ENCODE measurements around the gene VSTM2L.

Gene VSTM2L

DNA sequence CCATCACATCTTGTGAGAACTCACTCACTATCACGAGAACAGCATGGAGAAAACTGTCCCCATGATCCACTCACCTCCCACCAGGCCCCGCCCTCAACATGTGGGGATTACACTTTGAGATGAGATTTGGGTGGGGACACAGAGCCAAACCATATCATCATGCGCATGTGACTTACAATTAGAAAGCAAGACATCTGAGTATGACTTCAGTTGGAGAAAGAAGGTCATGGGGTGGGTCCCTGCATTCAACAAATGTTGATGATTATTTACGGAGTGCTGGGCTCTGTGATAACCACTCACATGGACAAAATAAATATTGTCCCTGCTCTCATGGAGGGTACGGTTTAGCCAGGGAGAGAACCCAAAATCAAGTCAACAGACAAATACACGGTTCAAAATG lies 37.9 kb downstream of the VSTM2L start:
- TF ChIP-seq, protein P1, sequence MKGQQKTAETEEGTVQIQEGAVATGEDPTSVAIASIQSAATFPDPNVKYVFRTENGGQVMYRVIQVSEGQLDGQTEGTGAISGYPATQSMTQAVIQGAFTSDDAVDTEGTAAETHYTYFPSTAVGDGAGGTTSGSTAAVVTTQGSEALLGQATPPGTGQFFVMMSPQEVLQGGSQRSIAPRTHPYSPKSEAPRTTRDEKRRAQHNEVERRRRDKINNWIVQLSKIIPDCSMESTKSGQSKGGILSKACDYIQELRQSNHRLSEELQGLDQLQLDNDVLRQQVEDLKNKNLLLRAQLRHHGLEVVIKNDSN (IDR thresholded peaks at IDR 0.05), result no peak
- TF ChIP-seq, protein P2, sequence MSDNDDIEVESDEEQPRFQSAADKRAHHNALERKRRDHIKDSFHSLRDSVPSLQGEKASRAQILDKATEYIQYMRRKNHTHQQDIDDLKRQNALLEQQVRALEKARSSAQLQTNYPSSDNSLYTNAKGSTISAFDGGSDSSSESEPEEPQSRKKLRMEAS (IDR thresholded peaks at IDR 0.05), result no peak

GRCh38 chr20:37941332-37941731 lies 38.4 kb downstream of the VSTM2L start:
- TF ChIP-seq, protein P2 (IDR thresholded peaks at IDR 0.05), result no peak
- TF ChIP-seq RAD21 (IDR thresholded peaks at IDR 0.05; ENCODE audit: low read depth) (no peak), ZBTB7A (IDR thresholded peaks at IDR 0.05; ENCODE audit: low read depth) (no peak)

DNA sequence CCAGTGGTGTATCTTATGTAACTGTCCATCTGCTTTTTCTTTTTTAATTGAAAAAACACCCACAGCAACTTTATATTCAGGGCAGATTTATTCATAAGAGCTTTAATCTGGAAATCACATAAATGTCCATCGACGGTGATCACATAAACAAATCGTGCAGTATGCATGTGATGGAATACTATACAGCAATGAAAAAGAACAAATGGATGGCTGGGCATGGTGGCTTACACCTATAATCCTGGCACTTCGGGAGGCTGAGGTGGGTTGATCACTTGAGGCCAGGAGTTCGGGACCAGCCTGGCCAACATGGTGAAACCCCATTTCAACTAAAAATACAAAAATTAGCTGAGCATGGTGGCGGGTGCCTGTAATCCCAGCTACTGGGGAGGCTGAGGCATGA lies 39.1 kb downstream of the VSTM2L start:
- TF ChIP-seq NFIC (IDR thresholded peaks at IDR 0.05), result no peak

GRCh38 chr20:37943033-37943432 lies 40.1 kb downstream of the VSTM2L start:
- TF ChIP-seq, protein P1 (IDR thresholded peaks at IDR 0.05), result no peak
- TF ChIP-seq FOXM1 (IDR thresholded peaks at IDR 0.05; ENCODE audit: borderline replicate concordance, low read depth) (no peak), RAD21 (IDR thresholded peaks at IDR 0.05; ENCODE audit: low read depth) (no peak), YY1 (IDR thresholded peaks at IDR 0.05; ENCODE audit: low read depth) (no peak), ZBTB7A (IDR thresholded peaks at IDR 0.05; ENCODE audit: low read depth) (no peak), NFIC (IDR thresholded peaks at IDR 0.05) (no peak), TEAD4 (IDR thresholded peaks at IDR 0.05) (no peak), EGR1 (IDR thresholded peaks at IDR 0.05) (no peak), TAF1 (IDR thresholded peaks at IDR 0.05; ENCODE audit: low read depth) (no peak), TCF12 (IDR thresholded peaks at IDR 0.05; ENCODE audit: low read depth) (no peak), CEBPB (IDR thresholded peaks at IDR 0.05) (no peak), CREB1 (IDR thresholded peaks at IDR 0.05; ENCODE audit: low read depth) (no peak)
- TF ChIP-seq, protein P2 (IDR thresholded peaks at IDR 0.05), result no peak
- TF ChIP-seq, protein P3, sequence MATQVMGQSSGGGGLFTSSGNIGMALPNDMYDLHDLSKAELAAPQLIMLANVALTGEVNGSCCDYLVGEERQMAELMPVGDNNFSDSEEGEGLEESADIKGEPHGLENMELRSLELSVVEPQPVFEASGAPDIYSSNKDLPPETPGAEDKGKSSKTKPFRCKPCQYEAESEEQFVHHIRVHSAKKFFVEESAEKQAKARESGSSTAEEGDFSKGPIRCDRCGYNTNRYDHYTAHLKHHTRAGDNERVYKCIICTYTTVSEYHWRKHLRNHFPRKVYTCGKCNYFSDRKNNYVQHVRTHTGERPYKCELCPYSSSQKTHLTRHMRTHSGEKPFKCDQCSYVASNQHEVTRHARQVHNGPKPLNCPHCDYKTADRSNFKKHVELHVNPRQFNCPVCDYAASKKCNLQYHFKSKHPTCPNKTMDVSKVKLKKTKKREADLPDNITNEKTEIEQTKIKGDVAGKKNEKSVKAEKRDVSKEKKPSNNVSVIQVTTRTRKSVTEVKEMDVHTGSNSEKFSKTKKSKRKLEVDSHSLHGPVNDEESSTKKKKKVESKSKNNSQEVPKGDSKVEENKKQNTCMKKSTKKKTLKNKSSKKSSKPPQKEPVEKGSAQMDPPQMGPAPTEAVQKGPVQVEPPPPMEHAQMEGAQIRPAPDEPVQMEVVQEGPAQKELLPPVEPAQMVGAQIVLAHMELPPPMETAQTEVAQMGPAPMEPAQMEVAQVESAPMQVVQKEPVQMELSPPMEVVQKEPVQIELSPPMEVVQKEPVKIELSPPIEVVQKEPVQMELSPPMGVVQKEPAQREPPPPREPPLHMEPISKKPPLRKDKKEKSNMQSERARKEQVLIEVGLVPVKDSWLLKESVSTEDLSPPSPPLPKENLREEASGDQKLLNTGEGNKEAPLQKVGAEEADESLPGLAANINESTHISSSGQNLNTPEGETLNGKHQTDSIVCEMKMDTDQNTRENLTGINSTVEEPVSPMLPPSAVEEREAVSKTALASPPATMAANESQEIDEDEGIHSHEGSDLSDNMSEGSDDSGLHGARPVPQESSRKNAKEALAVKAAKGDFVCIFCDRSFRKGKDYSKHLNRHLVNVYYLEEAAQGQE (IDR thresholded peaks at IDR 0.05; ENCODE audit: low read depth), result no peak

GRCh38 chr20:37943501-37944455 lies 40.9 kb downstream of the VSTM2L start:
- TF ChIP-seq, protein P2 (IDR thresholded peaks at IDR 0.05), result no peak
- TF ChIP-seq ZBTB7A (IDR thresholded peaks at IDR 0.05; ENCODE audit: low read depth), result no peak
- TF ChIP-seq TEAD4 (IDR thresholded peaks at IDR 0.05), result no peak
- no peak for TF ChIP-seq RAD21 (IDR thresholded peaks at IDR 0.05; ENCODE audit: low read depth)
- TF ChIP-seq, protein P3 (IDR thresholded peaks at IDR 0.05; ENCODE audit: low read depth), result no peak
- TF ChIP-seq NFIC (IDR thresholded peaks at IDR 0.05), result no peak
- no peak for TF ChIP-seq EGR1 (IDR thresholded peaks at IDR 0.05)
- TF ChIP-seq EP300 (IDR thresholded peaks at IDR 0.05; ENCODE audit: borderline replicate concordance), result no peak
- no peak for TF ChIP-seq FOXM1 (IDR thresholded peaks at IDR 0.05; ENCODE audit: borderline replicate concordance, low read depth)
- no peak for TF ChIP-seq TCF12 (IDR thresholded peaks at IDR 0.05; ENCODE audit: low read depth)
- TF ChIP-seq YY1 (IDR thresholded peaks at IDR 0.05; ENCODE audit: low read depth), result no peak
- TF ChIP-seq TAF1 (IDR thresholded peaks at IDR 0.05; ENCODE audit: low read depth), result no peak
- TF ChIP-seq, protein P1 (IDR thresholded peaks at IDR 0.05), result no peak
- no peak for TF ChIP-seq CEBPB (IDR thresholded peaks at IDR 0.05)

Data from Ishikawa (cell line).